ENCODE data around the gene TNS3.

TNS3 gene

GRCh38 chr7:47366960-47367359, 215.0 kb downstream of the TNS3 start:
- DNase-seq (ENCODE audit: low spot score): no peak

GRCh38 chr7:47366211-47366610, 215.7 kb downstream of the TNS3 start:
- no peak for DNase-seq (ENCODE audit: low spot score)

GRCh38 chr7:47362984-47363383, 218.9 kb downstream of the TNS3 start:
- DNase-seq (ENCODE audit: low spot score): no peak

- DNase-seq (ENCODE audit: low spot score): no peak
Observed at GRCh38 chr7:47361746-47362215, 220.1 kb downstream of the TNS3 start.

GRCh38 chr7:47361236-47361635, 220.7 kb downstream of the TNS3 start:
- no peak for DNase-seq (ENCODE audit: low spot score)

- DNase-seq (ENCODE audit: low spot score): no peak
Observed at GRCh38 chr7:47360301-47360900, 221.5 kb downstream of the TNS3 start.

GRCh38 chr7:47358944-47359588, 222.8 kb downstream of the TNS3 start:
- no peak for DNase-seq (ENCODE audit: low spot score)

- no peak for DNase-seq (ENCODE audit: low spot score)
Observed at GRCh38 chr7:47358357-47358756, 223.6 kb downstream of the TNS3 start.

GRCh38 chr7:47357863-47358262, 224.0 kb downstream of the TNS3 start:
- DNase-seq (ENCODE audit: low spot score): no peak

GRCh38 chr7:47357361-47357760, 224.6 kb downstream of the TNS3 start:
- no peak for DNase-seq (ENCODE audit: low spot score)

- no peak for DNase-seq (ENCODE audit: low spot score)
Observed at GRCh38 chr7:47356261-47356660, 225.7 kb downstream of the TNS3 start.

- no peak for DNase-seq (ENCODE audit: low spot score)
Observed at GRCh38 chr7:47355684-47356083, 226.2 kb downstream of the TNS3 start.

GRCh38 chr7:47354831-47355541, 226.9 kb downstream of the TNS3 start:
- DNase-seq (ENCODE audit: low spot score): no peak

GRCh38 chr7:47354071-47354470, 227.8 kb downstream of the TNS3 start:
- DNase-seq (ENCODE audit: low spot score): no peak

GRCh38 chr7:47352394-47352968, 229.4 kb downstream of the TNS3 start:
- DNase-seq (ENCODE audit: low spot score): no peak

GRCh38 chr7:47351233-47352154, 230.4 kb downstream of the TNS3 start:
- no peak for DNase-seq (ENCODE audit: low spot score)

GRCh38 chr7:47350425-47350824, 231.5 kb downstream of the TNS3 start:
- DNase-seq (ENCODE audit: low spot score): no peak

GRCh38 chr7:47349401-47349800, 232.5 kb downstream of the TNS3 start:
- DNase-seq (ENCODE audit: low spot score): no peak

GRCh38 chr7:47347816-47348385, 234.0 kb downstream of the TNS3 start:
- DNase-seq (ENCODE audit: low spot score): no peak

- DNase-seq (ENCODE audit: low spot score): no peak
Observed at GRCh38 chr7:47347346-47347745, 234.6 kb downstream of the TNS3 start.

GRCh38 chr7:47346377-47346914, 235.5 kb downstream of the TNS3 start:
- DNase-seq (ENCODE audit: low spot score): no peak

All from CD4-positive, alpha-beta T cell treated with Interleukin-2 at 100 ng/mL for 4 hours (primary cell).